GM20000 (cell line): Measurements from ENCODE around the gene SPACA6.

Experiments
- DNase-seq: peaks from one replicate; pipeline ENCODE4 v3.0.0; 2012; ENCODE audit warnings: low spot score
- CTCF ChIP-seq: IDR thresholded peaks from 2 replicates; pipeline ENCODE4 v1.5.1; 2012; ENCODE audit warnings: mild to moderate bottlenecking, control low read depth; ENCODE audit errors: extremely low read depth, missing control alignments

SPACA6 gene

GRCh38 chr19:51739466-51740213, 46.5 kb downstream of the SPACA6 start:
- DNase-seq = no peak
- TF ChIP-seq CTCF = no peak

- no peak for TF ChIP-seq CTCF
Observed at GRCh38 chr19:51740356-51740755, 47.2 kb downstream of the SPACA6 start.

GRCh38 chr19:51742789-51743188, 49.7 kb downstream of the SPACA6 start:
- TF ChIP-seq CTCF = no peak
- DNase-seq = no peak

More at GRCh38 chr19:51740356-51740755, 47.2 kb downstream of the SPACA6 start:
- no peak for DNase-seq

- no peak for DNase-seq
- no peak for TF ChIP-seq CTCF
Observed at GRCh38 chr19:51743405-51743804, 50.3 kb downstream of the SPACA6 start.

- DNase-seq = no peak
Observed at GRCh38 chr19:51746731-51747130, 53.6 kb downstream of the SPACA6 start.

GRCh38 chr19:51749979-51750378, 56.8 kb downstream of the SPACA6 start:
- DNase-seq = no peak
- no peak for TF ChIP-seq CTCF

More at GRCh38 chr19:51746731-51747130, 53.6 kb downstream of the SPACA6 start:
- TF ChIP-seq CTCF = no peak

- TF ChIP-seq CTCF = no peak
- no peak for DNase-seq
Observed at GRCh38 chr19:51750400-51751094, 57.4 kb downstream of the SPACA6 start.
